ENCODE data around the gene KIF17. TPM values are rescaled to one million over a fixed set of nuclear protein-coding genes. Genes with fewer than 3 reads are reported as not detected.
A peak's percentile ranks its signal among the peaks of the same experiment; 100 is the strongest.

KIF17 gene
- total and polyA plus RNA-seq, 4 donors, result 3.9 to 12.6 (median 6.7) TPM

- H3K4me3 ChIP-seq (ENCODE audit: low read depth, low read length), result no peak overlapping the region
- peaks cover 15% of the 10 kb centered on the region for H3K27me3 ChIP-seq (ENCODE audit: control insufficient read depth, insufficient read depth, low read length)
- DNase-seq (ENCODE audit: low read depth in 4 of 6, low spot score in 6 of 6), result no peak
- no peaks in the 10 kb centered on the region for H3K9me3 ChIP-seq (ENCODE audit: control insufficient read depth, insufficient read depth, low read length)
- H3K36me3 ChIP-seq (ENCODE audit: control insufficient read depth, insufficient read depth, low read length), result peaks cover 14% of the 10 kb centered on the region
- H3K27ac ChIP-seq (ENCODE audit: low read depth, low read length), result no peak overlapping the region
- WGBS (ENCODE audit: insufficient coverage), result 93% methylated on average over 6 of the region's 7 CpGs
- H3K4me1 ChIP-seq (ENCODE audit: control insufficient read depth, insufficient read depth, low read length), result peaks cover 25% of the 10 kb centered on the region
Measured at GRCh38 chr1:20735581-20736111, 17.8 kb upstream of the KIF17 start.

- no peak overlapping the region for H3K4me3 ChIP-seq (ENCODE audit: low read depth, low read length)
- H3K4me1 ChIP-seq (ENCODE audit: control insufficient read depth, insufficient read depth, low read length), result peaks cover 42% of the 10 kb centered on the region
- WGBS (ENCODE audit: insufficient coverage), result 11% methylated on average over 2 of the region's 7 CpGs
- H3K9me3 ChIP-seq (ENCODE audit: control insufficient read depth, insufficient read depth, low read length), result no peaks in the 10 kb centered on the region
- peaks cover 34% of the 10 kb centered on the region for H3K27me3 ChIP-seq (ENCODE audit: control insufficient read depth, insufficient read depth, low read length)
- peaks cover 6% of the 10 kb centered on the region for H3K36me3 ChIP-seq (ENCODE audit: control insufficient read depth, insufficient read depth, low read length)
- DNase-seq (ENCODE audit: low read depth in 4 of 6, low spot score in 6 of 6), result no peak
- no peak overlapping the region for H3K27ac ChIP-seq (ENCODE audit: low read depth, low read length)
Measured at GRCh38 chr1:20733360-20733975, 15.7 kb upstream of the KIF17 start.

- H3K27ac ChIP-seq (ENCODE audit: low read depth, low read length), result no peak within 1 kb of the TSS
- WGBS (ENCODE audit: insufficient coverage), result 2% methylated on average over 30 of the region's 38 CpGs
- peak in 2 of 6 donors; percentile 78 to 88 for DNase-seq (ENCODE audit: low read depth in 4 of 6, low spot score in 6 of 6)
- peaks cover 42% of the 10 kb centered on the region for H3K4me1 ChIP-seq (ENCODE audit: control insufficient read depth, insufficient read depth, low read length)
- H3K27me3 ChIP-seq (ENCODE audit: control insufficient read depth, insufficient read depth, low read length), result peaks cover 34% of the 10 kb centered on the region
- no peaks in the 10 kb centered on the region for H3K9me3 ChIP-seq (ENCODE audit: control insufficient read depth, insufficient read depth, low read length)
- peak within 1 kb of the TSS; percentile 40 for H3K4me3 ChIP-seq (ENCODE audit: low read depth, low read length)
- H3K36me3 ChIP-seq (ENCODE audit: control insufficient read depth, insufficient read depth, low read length), result peaks cover 6% of the 10 kb centered on the region
Measured at GRCh38 chr1:20732588-20733359, 15.0 kb upstream of the KIF17 start, which contains the start of gene SH2D5. Gene SH2D5 (minus strand): TSS chr1:20732703. CDS start chr1:20728044, 4,659 bp downstream.

- under 1% methylated on average over 51 of the region's 55 CpGs for WGBS (ENCODE audit: insufficient coverage)
- Histone ChIP-seq H3K4me1 (ENCODE audit: control insufficient read depth, insufficient read depth, low read length) (peaks cover 42% of the 10 kb centered on the region), H3K36me3 (ENCODE audit: control insufficient read depth, insufficient read depth, low read length) (peaks cover 2% of the 10 kb centered on the region), H3K9me3 (ENCODE audit: control insufficient read depth, insufficient read depth, low read length) (no peaks in the 10 kb centered on the region), H3K27ac (ENCODE audit: low read depth, low read length) (no peak overlapping the region), H3K27me3 (ENCODE audit: control insufficient read depth, insufficient read depth, low read length) (peaks cover 34% of the 10 kb centered on the region), H3K4me3 (ENCODE audit: low read depth, low read length) (peak overlapping the region; percentile 40)
- peak in 4 of 6 donors; percentile 45 to 90 (median 74) for DNase-seq (ENCODE audit: low read depth in 4 of 6, low spot score in 6 of 6)
Measured at GRCh38 chr1:20732071-20732587, 14.3 kb upstream of the KIF17 start.

- H3K27ac ChIP-seq (ENCODE audit: low read depth, low read length), result no peak overlapping the region
- 16% methylated on average over 61 of the region's 62 CpGs for WGBS (ENCODE audit: insufficient coverage)
- no peak for DNase-seq (ENCODE audit: low read depth in 4 of 6, low spot score in 6 of 6)
- H3K36me3 ChIP-seq (ENCODE audit: control insufficient read depth, insufficient read depth, low read length), result peaks cover 8% of the 10 kb centered on the region
- peaks cover 34% of the 10 kb centered on the region for H3K27me3 ChIP-seq (ENCODE audit: control insufficient read depth, insufficient read depth, low read length)
- H3K9me3 ChIP-seq (ENCODE audit: control insufficient read depth, insufficient read depth, low read length), result no peaks in the 10 kb centered on the region
- peaks cover 42% of the 10 kb centered on the region for H3K4me1 ChIP-seq (ENCODE audit: control insufficient read depth, insufficient read depth, low read length)
- H3K4me3 ChIP-seq (ENCODE audit: low read depth, low read length), result peak overlapping the region; percentile 33
Measured at GRCh38 chr1:20731057-20731991, 13.5 kb upstream of the KIF17 start.

- no peak overlapping the region for H3K27ac ChIP-seq (ENCODE audit: low read depth, low read length)
- peaks cover 12% of the 10 kb centered on the region for H3K36me3 ChIP-seq (ENCODE audit: control insufficient read depth, insufficient read depth, low read length)
- H3K9me3 ChIP-seq (ENCODE audit: control insufficient read depth, insufficient read depth, low read length), result no peaks in the 10 kb centered on the region
- peaks cover 34% of the 10 kb centered on the region for H3K27me3 ChIP-seq (ENCODE audit: control insufficient read depth, insufficient read depth, low read length)
- H3K4me1 ChIP-seq (ENCODE audit: control insufficient read depth, insufficient read depth, low read length), result peaks cover 42% of the 10 kb centered on the region
- WGBS (ENCODE audit: insufficient coverage), result 73% methylated on average over 3 of the region's 4 CpGs
- H3K4me3 ChIP-seq (ENCODE audit: low read depth, low read length), result no peak overlapping the region
- no peak for DNase-seq (ENCODE audit: low read depth in 4 of 6, low spot score in 6 of 6)
Measured at GRCh38 chr1:20730690-20731056, 12.9 kb upstream of the KIF17 start.

GRCh38 chr1:20729990-20730689 lies 12.3 kb upstream of the KIF17 start:
- no peak overlapping the region for H3K4me3 ChIP-seq (ENCODE audit: low read depth, low read length)
- peaks cover 34% of the 10 kb centered on the region for H3K27me3 ChIP-seq (ENCODE audit: control insufficient read depth, insufficient read depth, low read length)
- no peaks in the 10 kb centered on the region for H3K9me3 ChIP-seq (ENCODE audit: control insufficient read depth, insufficient read depth, low read length)
- H3K4me1 ChIP-seq (ENCODE audit: control insufficient read depth, insufficient read depth, low read length), result peaks cover 42% of the 10 kb centered on the region
- H3K27ac ChIP-seq (ENCODE audit: low read depth, low read length), result no peak overlapping the region
- H3K36me3 ChIP-seq (ENCODE audit: control insufficient read depth, insufficient read depth, low read length), result peaks cover 14% of the 10 kb centered on the region
- whole genome bisulfite sequencing (ENCODE audit: insufficient coverage), result 16% methylated on average over 16 of the region's 19 CpGs
- no peak for DNase-seq (ENCODE audit: low read depth in 4 of 6, low spot score in 6 of 6)

- H3K27ac ChIP-seq (ENCODE audit: low read depth, low read length), result no peak overlapping the region
- no peak for DNase-seq (ENCODE audit: low read depth in 4 of 6, low spot score in 6 of 6)
- H3K4me1 ChIP-seq (ENCODE audit: control insufficient read depth, insufficient read depth, low read length), result peaks cover 42% of the 10 kb centered on the region
- H3K27me3 ChIP-seq (ENCODE audit: control insufficient read depth, insufficient read depth, low read length), result peaks cover 34% of the 10 kb centered on the region
- 48% methylated on average over 12 of the region's 14 CpGs for WGBS (ENCODE audit: insufficient coverage)
- peaks cover 15% of the 10 kb centered on the region for H3K36me3 ChIP-seq (ENCODE audit: control insufficient read depth, insufficient read depth, low read length)
- no peaks in the 10 kb centered on the region for H3K9me3 ChIP-seq (ENCODE audit: control insufficient read depth, insufficient read depth, low read length)
- H3K4me3 ChIP-seq (ENCODE audit: low read depth, low read length), result no peak overlapping the region
Measured at GRCh38 chr1:20729155-20729931, 11.5 kb upstream of the KIF17 start.

Data from spinal cord (tissue), 10 donors.